Measurements from ENCODE around the gene TMEM119. TPM values are rescaled to one million over a fixed set of nuclear protein-coding genes. Genes with fewer than 3 reads are reported as not detected.

The TMEM119 gene
- total RNA-seq, 1 experiment from 2014 or later: not detected

DNA sequence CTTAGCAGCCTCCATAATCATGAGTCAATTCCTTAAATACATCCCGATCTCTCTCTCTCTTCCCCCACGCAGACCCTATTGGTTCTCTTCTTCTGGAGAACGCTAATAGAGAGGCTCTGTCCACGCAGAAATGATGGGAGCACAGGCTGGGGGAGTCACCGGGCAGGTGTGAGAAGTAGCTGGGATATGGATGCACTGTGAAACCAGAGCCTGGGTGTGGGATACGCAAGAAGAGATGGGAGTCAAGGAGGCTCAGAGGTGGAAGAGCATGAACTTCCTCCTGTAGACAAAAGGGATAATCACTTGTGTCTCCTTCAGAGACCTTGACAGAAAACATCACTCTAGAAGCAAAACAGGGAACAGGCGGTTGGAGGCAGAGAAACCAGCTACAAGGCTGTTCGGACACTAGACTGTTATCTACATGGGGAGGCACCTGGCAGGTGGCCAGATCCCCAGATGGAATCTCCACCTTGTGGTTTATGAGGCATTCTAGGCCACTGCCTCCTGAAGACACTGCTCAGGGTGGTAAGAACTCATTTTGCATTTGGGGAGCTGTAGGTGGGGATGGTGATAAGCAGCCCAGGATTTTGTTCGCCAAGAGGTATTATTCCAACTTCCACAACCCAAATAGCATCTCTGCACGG is 43.0 kb upstream of the TMEM119 start:
- Histone ChIP-seq H3K9me3 (no peaks in the 10 kb centered on the region), H3K4me3 (ENCODE audit: low read depth, low read length) (no peak overlapping the region), H3K4me1 (no peaks in the 10 kb centered on the region), H3K27me3 (replicated peaks; ENCODE audit: control insufficient read depth, insufficient read depth, low read length) (no peaks in the 10 kb centered on the region), H3K36me3 (ENCODE audit: control insufficient read depth, insufficient read depth, low read length) (no peaks in the 10 kb centered on the region)
- TF ChIP-seq CTCF (IDR thresholded peaks at IDR 0.05; ENCODE audit: insufficient read depth in 1 of 2, low read depth in 1 of 2, low read length in 1 of 2, severe bottlenecking in 1 of 2, unreplicated experiment in 1 of 2): no peak
- intact Hi-C loops (cut with micrococcal nuclease; ENCODE audit: unreplicated experiment): no loop called here
- Mint-ChIP-seq H3K27ac (ENCODE audit: unreplicated experiment) (no peak overlapping the region), H3K4me1 (ENCODE audit: low read depth, unreplicated experiment) (peaks cover 7% of the 10 kb centered on the region), H3K4me3 (ENCODE audit: unreplicated experiment) (no peak overlapping the region), H3K36me3 (ENCODE audit: insufficient read depth, unreplicated experiment) (peaks cover 51% of the 10 kb centered on the region), H3K9me3 (ENCODE audit: unreplicated experiment) (no peaks in the 10 kb centered on the region), H3K27me3 (ENCODE audit: insufficient read depth, unreplicated experiment) (no peaks in the 10 kb centered on the region)
- ChIA-PET CTCF (interaction anchor here (0.6 kb wide), 1 partner anchor 164 kb away, joined by 6 read pairs; no protein-coding TSS in a partner anchor), POLR2A (no interaction called here)
- no peak for DNase-seq
- no TSS peak for BruUV-seq (replicated peaks)

GRCh38 chr12:108638997-108639822 is 41.3 kb upstream of the TMEM119 start:
- no TSS peak for BruUV-seq (replicated peaks)
- Histone ChIP-seq H3K4me3 (ENCODE audit: low read depth, low read length) (no peak overlapping the region), H3K9me3 (no peaks in the 10 kb centered on the region), H3K27me3 (replicated peaks; ENCODE audit: control insufficient read depth, insufficient read depth, low read length) (no peaks in the 10 kb centered on the region), H3K36me3 (ENCODE audit: control insufficient read depth, insufficient read depth, low read length) (no peaks in the 10 kb centered on the region), H3K4me1 (no peaks in the 10 kb centered on the region)
- DNase-seq: no peak
- intact Hi-C loops (cut with micrococcal nuclease; ENCODE audit: unreplicated experiment): no loop called here
- no peak overlapping the region for H3K27ac Mint-ChIP-seq (ENCODE audit: unreplicated experiment)
- no peak for TF ChIP-seq CTCF (IDR thresholded peaks at IDR 0.05; ENCODE audit: insufficient read depth in 1 of 2, low read depth in 1 of 2, low read length in 1 of 2, severe bottlenecking in 1 of 2, unreplicated experiment in 1 of 2)
- no peak overlapping the region for H3K4me3 Mint-ChIP-seq (ENCODE audit: unreplicated experiment)
- no peaks in the 10 kb centered on the region for H3K27me3 Mint-ChIP-seq (ENCODE audit: insufficient read depth, unreplicated experiment)
- H3K36me3 Mint-ChIP-seq (ENCODE audit: insufficient read depth, unreplicated experiment): peaks cover 38% of the 10 kb centered on the region
- POLR2A ChIA-PET: no interaction called here
- H3K4me1 Mint-ChIP-seq (ENCODE audit: low read depth, unreplicated experiment): peaks cover 7% of the 10 kb centered on the region
- no peaks in the 10 kb centered on the region for H3K9me3 Mint-ChIP-seq (ENCODE audit: unreplicated experiment)
- CTCF ChIA-PET: interaction anchor here (1.2 kb wide), 1 partner anchor 77 kb away, joined by 4 read pairs; the partner anchor contains the start of gene ISCU

DNA sequence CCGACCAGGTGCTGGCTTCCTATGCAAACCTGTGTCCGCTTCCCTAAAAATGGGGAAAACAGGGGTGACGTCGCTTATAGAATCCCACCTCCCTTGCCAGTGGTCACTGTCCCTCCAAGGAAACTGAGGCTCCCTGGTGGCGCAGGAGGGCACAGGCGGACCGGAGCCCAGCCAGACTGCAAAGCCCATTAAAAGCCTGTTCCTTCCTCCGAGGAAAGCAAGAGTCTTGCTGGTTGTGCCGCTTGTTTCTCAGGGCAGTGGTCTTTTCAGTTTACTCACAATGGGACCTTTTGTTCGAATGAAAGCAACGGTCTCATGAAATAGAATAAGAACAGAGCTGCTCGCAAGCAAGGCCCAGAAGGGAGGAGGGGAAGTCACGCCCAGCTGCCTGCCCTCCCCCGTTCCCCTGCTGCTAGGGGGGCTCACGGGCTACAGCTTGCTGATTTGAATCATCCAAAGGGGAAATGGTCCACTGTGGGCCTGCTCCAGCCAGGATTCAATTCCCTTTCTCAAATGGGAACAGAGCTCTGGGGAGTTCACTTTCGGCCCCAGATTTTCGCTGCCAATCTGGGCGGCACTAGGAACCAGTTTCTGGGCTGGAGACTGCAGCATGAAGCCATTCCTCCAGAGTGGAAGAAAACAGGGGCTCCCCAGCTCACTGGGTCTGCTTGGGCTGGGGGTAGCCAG is 40.4 kb upstream of the TMEM119 start:
- BruUV-seq (replicated peaks): no TSS peak
- intact Hi-C loops (cut with micrococcal nuclease; ENCODE audit: unreplicated experiment): no loop called here
- peaks cover 38% of the 10 kb centered on the region for H3K36me3 Mint-ChIP-seq (ENCODE audit: insufficient read depth, unreplicated experiment)
- Histone ChIP-seq H3K27me3 (replicated peaks; ENCODE audit: control insufficient read depth, insufficient read depth, low read length) (no peaks in the 10 kb centered on the region), H3K9me3 (no peaks in the 10 kb centered on the region), H3K4me3 (ENCODE audit: low read depth, low read length) (no peak overlapping the region), H3K4me1 (no peaks in the 10 kb centered on the region), H3K36me3 (ENCODE audit: control insufficient read depth, insufficient read depth, low read length) (no peaks in the 10 kb centered on the region)
- TF ChIP-seq CTCF (IDR thresholded peaks at IDR 0.05; ENCODE audit: insufficient read depth in 1 of 2, low read depth in 1 of 2, low read length in 1 of 2, severe bottlenecking in 1 of 2, unreplicated experiment in 1 of 2): no peak
- no peaks in the 10 kb centered on the region for H3K9me3 Mint-ChIP-seq (ENCODE audit: unreplicated experiment)
- no peak overlapping the region for H3K4me3 Mint-ChIP-seq (ENCODE audit: unreplicated experiment)
- DNase-seq: no peak
- H3K27me3 Mint-ChIP-seq (ENCODE audit: insufficient read depth, unreplicated experiment): no peaks in the 10 kb centered on the region
- H3K27ac Mint-ChIP-seq (ENCODE audit: unreplicated experiment): no peak overlapping the region
- peaks cover 7% of the 10 kb centered on the region for H3K4me1 Mint-ChIP-seq (ENCODE audit: low read depth, unreplicated experiment)
- CTCF ChIA-PET: no interaction called here
- POLR2A ChIA-PET: no interaction called here
